Measurements from ENCODE around the gene CC2D2A.

DNA sequence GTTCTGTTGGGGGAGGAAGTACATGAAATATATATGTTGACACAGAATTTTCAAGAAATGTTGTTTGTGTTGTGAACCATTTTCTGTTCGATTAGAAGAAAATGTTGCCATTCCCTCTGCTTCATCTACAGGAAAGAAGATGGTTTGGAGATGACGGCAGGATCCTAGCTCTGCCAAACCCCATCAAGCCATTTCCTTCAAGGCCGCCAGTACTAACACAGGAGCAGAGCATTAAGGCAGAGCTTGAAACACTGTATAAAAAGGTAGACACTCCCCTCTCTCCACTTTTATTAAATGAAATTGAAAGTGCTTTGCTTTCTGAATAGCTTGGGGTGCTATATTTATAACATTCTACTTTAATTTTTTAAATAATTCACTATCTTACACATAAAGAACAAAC is 46.8 kb downstream of the CC2D2A start:
- TF ChIP-seq POLR2A (IDR thresholded peaks at IDR 0.05; ENCODE audit: borderline replicate concordance, extremely low read depth, insufficient read depth, insufficient read length) (no peak), EGR1 (IDR thresholded peaks at IDR 0.05; ENCODE audit: low read depth) (no peak), POLR2AphosphoS5 (IDR thresholded peaks at IDR 0.05; ENCODE audit: low read depth, low read length) (no peak), SP1 (IDR thresholded peaks at IDR 0.05; ENCODE audit: low read depth) (no peak)
- TF ChIP-seq, protein P1, sequence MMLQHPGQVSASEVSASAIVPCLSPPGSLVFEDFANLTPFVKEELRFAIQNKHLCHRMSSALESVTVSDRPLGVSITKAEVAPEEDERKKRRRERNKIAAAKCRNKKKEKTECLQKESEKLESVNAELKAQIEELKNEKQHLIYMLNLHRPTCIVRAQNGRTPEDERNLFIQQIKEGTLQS (IDR thresholded peaks at IDR 0.05) = no peak
- TF ChIP-seq, protein P2, sequence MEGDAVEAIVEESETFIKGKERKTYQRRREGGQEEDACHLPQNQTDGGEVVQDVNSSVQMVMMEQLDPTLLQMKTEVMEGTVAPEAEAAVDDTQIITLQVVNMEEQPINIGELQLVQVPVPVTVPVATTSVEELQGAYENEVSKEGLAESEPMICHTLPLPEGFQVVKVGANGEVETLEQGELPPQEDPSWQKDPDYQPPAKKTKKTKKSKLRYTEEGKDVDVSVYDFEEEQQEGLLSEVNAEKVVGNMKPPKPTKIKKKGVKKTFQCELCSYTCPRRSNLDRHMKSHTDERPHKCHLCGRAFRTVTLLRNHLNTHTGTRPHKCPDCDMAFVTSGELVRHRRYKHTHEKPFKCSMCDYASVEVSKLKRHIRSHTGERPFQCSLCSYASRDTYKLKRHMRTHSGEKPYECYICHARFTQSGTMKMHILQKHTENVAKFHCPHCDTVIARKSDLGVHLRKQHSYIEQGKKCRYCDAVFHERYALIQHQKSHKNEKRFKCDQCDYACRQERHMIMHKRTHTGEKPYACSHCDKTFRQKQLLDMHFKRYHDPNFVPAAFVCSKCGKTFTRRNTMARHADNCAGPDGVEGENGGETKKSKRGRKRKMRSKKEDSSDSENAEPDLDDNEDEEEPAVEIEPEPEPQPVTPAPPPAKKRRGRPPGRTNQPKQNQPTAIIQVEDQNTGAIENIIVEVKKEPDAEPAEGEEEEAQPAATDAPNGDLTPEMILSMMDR (IDR thresholded peaks at IDR 0.05 in 2 of 3, conservative IDR thresholded peaks at IDR 0.05 in 1 of 3; ENCODE audit: borderline replicate concordance in 1 of 3, insufficient read depth in 1 of 3, low read depth in 2 of 3, low read length in 2 of 3) = no peak
- TF ChIP-seq, protein P3, sequence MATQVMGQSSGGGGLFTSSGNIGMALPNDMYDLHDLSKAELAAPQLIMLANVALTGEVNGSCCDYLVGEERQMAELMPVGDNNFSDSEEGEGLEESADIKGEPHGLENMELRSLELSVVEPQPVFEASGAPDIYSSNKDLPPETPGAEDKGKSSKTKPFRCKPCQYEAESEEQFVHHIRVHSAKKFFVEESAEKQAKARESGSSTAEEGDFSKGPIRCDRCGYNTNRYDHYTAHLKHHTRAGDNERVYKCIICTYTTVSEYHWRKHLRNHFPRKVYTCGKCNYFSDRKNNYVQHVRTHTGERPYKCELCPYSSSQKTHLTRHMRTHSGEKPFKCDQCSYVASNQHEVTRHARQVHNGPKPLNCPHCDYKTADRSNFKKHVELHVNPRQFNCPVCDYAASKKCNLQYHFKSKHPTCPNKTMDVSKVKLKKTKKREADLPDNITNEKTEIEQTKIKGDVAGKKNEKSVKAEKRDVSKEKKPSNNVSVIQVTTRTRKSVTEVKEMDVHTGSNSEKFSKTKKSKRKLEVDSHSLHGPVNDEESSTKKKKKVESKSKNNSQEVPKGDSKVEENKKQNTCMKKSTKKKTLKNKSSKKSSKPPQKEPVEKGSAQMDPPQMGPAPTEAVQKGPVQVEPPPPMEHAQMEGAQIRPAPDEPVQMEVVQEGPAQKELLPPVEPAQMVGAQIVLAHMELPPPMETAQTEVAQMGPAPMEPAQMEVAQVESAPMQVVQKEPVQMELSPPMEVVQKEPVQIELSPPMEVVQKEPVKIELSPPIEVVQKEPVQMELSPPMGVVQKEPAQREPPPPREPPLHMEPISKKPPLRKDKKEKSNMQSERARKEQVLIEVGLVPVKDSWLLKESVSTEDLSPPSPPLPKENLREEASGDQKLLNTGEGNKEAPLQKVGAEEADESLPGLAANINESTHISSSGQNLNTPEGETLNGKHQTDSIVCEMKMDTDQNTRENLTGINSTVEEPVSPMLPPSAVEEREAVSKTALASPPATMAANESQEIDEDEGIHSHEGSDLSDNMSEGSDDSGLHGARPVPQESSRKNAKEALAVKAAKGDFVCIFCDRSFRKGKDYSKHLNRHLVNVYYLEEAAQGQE (IDR thresholded peaks at IDR 0.05; ENCODE audit: low read depth) = no peak
- TF ChIP-seq, protein P4, sequence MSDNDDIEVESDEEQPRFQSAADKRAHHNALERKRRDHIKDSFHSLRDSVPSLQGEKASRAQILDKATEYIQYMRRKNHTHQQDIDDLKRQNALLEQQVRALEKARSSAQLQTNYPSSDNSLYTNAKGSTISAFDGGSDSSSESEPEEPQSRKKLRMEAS (IDR thresholded peaks at IDR 0.05) = no peak
